GM18517 (cell line): ENCODE data around the gene TMPRSS9.
A peak's percentile ranks its signal among the peaks of the same experiment; 100 is the strongest.
"Not testable (repeated sequence)": the region's sequence is repeated elsewhere in the genome, so short reads cannot be mapped to it uniquely, and the experiment has no call there.

Source experiments
- ATAC-seq: cut with Tn5 transposase; IDR thresholded peaks from one replicate; pipeline ENCODE4 v1.9.1; 2021; ENCODE audit warnings: mild to moderate bottlenecking, moderate library complexity; ENCODE audit not compliant: unreplicated experiment

Gene TMPRSS9

GRCh38 chr19:2416321-2417097 is 56.4 kb downstream of the TMPRSS9 start:
- ATAC-seq = no peak

DNA sequence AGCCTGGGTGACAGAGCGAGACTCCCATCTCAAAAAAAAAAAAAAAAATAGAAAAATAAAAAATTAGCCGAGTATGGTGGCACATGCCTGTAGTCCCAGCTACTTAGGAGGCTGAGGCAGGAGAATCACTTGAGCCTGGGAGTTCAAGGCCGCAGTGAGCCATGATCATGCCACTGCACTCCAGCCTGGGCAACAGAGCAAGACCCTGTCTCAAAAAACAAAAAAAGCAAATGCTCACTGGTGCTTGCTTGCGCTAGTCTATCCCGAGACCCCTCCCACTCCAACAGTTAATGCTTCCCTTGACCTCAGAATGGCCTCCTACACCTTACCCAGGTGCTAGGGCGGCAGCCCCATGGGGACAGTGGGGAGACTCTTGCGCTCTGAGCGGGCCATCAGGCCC is 57.4 kb downstream of the TMPRSS9 start:
- not testable (repeated sequence) for ATAC-seq

DNA sequence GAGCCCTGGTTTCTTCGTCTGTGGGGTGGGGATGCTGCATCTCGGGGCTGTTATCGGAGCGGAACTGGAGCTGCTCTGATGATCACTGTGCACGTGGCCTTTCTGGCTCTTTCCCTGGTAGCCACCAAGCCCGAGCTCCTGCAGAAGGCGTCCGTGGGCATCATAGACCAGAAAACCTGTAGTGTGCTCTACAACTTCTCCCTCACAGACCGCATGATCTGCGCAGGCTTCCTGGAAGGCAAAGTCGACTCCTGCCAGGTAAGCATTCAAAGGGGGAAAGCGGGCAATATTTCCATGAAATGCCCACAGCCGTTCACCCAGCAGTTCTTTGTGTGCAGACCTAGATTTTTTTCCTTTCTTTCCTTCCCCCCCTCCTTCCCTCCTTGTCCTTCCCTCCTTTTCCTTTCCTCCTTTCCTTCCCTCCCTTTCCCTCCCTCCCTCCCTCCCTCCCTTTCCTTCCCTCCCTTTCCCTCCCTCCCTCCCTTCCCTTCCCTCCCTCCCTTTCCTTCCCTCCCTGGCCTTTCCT is 57.9 kb downstream of the TMPRSS9 start:
- no peak for ATAC-seq

DNA sequence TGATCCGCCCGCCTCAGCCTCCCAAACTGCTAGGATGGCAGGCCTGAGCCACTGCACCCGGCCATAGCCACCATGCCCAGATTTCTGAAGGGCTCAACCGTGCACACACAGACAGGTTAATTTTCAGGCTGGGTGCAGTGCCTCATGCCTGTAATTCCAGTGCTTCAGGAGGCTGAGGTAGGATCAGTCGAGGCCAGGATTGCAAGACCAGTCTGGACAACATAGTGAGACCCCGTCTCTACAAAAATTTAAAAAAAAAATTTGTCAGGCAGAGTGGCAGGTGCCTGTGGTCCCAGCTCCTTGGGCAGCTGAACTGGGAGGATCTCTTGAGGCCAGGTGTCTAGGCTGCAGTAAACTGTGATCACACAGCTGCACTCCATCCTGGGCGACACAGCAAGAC is 59.7 kb downstream of the TMPRSS9 start:
- no peak for ATAC-seq

DNA sequence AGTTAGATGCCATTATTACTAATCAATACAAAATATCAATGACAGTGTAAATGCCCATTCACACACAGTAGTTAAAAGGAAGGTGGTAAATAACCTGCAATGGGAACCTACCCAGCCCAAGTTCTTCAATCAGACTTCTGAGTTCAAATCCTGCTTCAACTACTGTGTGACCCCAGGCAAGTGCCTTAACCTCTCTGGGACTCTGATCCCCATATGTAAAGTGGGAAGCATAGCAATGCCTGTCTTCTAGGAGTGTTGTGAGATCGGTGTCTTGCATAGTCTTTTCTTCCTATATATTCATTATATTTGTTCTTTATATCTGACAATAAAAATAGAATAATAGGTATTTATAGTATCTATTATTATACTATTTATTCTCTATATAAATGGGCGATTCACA is 60.4 kb downstream of the TMPRSS9 start:
- ATAC-seq = no peak

GRCh38 chr19:2421581-2422306 is 61.7 kb downstream of the TMPRSS9 start:
- no peak for ATAC-seq

GRCh38 chr19:2423071-2423914 is 63.2 kb downstream of the TMPRSS9 start:
- ATAC-seq = no peak

- ATAC-seq = no peak
These were observed 64.0 kb downstream of the TMPRSS9 start for GRCh38 chr19:2423915-2424685.

GRCh38 chr19:2424686-2425621 is 64.9 kb downstream of the TMPRSS9 start:
- no peak for ATAC-seq

DNA sequence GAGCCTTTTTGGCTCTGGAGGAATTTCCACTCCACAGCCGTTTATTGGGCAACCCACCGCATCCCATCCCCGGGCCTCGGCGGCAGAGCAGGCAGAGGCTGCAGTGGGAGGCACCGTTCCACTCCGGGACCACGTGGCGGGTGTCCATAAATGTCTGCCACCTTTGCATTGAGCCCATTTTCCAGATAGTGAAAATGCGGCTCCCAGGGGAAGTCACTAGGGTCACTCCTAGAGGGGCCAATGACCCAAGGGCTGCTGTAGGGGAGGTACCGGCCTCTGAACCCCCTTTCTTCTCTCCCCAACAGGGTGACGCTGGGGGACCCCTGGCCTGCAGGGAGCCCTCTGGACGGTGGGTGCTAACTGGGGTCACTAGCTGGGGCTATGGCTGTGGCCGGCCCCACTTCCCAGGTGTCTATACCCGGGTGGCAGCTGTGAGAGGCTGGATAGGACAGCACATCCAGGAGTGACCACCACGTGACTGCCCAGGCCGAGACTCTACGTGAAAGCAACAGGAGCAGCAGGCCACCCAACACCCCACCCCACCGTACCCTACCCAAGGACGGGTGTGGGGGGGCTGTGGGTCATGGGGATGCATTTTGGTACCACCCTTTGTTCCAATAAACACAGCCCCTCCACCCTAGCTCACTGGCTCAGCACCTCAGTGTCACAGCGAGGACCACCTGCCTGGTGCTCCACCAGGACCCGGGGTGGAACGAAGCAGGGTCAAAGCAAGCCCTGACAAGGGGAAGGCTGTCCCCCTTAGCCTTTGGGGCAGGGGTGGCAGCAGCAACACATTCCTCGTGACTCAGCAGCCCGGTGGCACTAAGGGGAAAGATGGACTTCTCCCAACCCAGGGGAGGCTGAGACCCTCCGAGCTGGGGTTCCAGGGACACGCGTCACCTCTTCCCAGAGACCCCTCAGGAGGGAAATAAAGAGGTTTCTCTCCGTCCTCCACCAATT is 65.8 kb downstream of the TMPRSS9 start:
- ATAC-seq = no peak

GRCh38 chr19:2426611-2427428 is 66.8 kb downstream of the TMPRSS9 start:
- peak; percentile 18 for ATAC-seq

DNA sequence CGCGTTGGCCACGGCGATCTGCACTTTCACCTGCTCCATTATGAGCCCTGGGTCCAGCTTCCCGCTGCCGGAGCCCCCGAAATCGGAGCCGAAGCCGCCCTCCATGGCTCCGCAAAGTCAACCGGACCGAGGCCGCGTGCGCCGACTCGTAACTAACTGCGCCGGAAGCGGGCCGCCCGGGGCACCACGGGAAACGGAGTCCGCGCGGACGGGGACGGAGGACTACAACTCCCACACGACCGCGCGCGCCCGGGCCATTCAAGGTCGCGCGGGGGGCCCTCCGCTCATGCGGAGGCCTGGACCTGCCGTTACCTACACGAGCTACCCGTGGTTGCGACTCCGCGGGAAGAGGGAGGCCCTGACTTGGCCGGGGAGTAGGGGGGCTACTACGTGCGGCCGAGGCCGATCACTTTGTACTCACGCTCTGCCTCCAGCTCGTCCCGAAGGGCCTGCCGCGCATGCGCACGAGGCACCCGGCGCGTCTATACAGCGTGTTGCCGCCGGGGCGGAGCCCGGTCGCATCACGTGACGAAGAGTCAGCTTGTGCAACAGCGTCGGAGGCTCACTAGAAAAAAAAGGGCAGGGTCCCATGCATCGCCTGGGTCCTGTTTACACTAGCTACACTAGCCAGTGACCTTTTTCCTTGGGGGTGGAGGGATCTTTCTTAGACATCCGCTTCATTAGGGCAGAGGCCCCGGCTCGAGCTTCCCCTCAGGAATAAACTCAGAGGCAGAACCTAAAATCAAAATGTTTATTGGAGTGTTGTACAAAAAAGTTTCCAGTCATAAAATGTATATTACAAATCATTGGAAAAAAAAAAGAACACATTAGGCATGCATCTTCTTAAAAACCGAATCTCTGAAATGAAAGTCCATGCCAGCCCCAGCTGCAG is 67.6 kb downstream of the TMPRSS9 start, which contains the start of gene TIMM13:
TSS of gene TIMM13 (minus strand) at position 158 of the 892 bp plus-strand sequence. CDS start at position 105, 53 bp downstream.
- ATAC-seq = peak; percentile 75

GRCh38 chr19:2428321-2428690 is 68.2 kb downstream of the TMPRSS9 start:
- ATAC-seq = no peak

GRCh38 chr19:2428756-2429711 is 69.0 kb downstream of the TMPRSS9 start:
- ATAC-seq = no peak

DNA sequence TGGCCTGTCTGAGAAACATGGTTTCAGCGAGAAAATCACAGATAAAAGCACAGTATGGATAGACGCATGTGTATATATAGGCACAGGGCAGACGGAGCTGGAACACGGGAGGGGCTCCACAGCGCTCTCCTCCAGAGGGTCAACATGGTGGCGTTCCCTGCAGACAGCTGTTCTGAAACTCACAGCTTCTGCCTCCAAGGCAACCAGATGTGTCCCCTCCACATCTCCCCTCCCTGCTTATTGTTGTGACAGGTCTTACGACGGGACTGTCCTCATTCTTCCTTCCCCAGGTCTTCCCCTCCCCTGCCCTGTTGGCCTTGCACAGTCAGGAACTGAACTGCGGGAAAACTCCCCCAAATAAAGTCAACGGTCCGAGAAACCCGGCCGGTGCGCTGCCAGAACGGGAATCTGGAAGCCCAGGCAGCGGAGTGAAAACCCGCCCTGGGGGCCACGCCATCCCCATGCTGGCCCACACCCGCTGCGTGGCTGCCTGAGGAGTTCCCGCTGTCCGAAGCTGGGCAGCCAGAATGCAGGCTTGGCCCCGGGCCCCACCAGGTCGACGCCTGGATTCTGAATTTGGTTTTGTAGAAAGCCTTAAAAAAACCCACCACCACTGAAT is 70.0 kb downstream of the TMPRSS9 start:
- no peak for ATAC-seq
